Islet of Langerhans (tissue), 1 donor: ENCODE results near the gene NCEH1.

Experiments used
- FAIRE-seq: peaks from one replicate; lab custom pipeline; 2011; peaks lifted over from hg19 to GRCh38; lab: Jason Lieb, UNC

Gene NCEH1

GRCh38 chr3:172580680-172581401, 130.0 kb downstream of the NCEH1 start:
- FAIRE-seq: no peak
